ENCODE results near the gene TRIM10.
"Not testable (repeated sequence)": the region's sequence is repeated elsewhere in the genome, so short reads cannot be mapped to it uniquely, and the experiment has no call there.

TRIM10 gene

DNA sequence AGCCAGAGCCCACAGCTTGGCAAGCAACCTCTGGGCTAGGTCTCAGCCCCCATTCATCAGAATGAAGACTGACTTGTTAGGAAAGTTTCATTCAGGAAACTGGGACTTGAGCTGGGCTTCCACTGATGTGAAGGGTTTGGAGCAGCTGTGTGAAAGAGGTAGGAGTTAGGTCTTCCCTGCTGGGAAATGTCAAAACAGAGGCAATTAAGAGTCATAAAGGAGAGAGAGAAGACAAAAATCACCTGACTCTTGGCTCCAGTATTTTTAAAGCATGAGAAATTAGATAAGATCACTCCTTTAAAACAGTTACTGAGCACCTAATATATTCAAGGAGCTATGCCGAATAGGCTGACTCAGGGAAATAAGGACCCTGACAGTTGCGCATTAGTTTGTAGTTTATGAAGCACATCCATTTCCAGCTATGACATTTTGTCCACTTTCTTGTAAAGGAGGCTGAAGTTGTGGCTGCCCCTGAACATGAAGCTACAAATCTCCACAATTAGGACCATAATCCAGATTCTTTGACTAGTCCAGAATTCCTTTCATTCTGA lies 29.0 kb downstream of the TRIM10 start:
- DNase-seq, result no peak
- intact Hi-C loops (cut with DNase I), result loop anchor here (1.0 kb wide), 1 partner anchor 29 kb away; no protein-coding TSS in a partner anchor

GRCh38 chr6:30130887-30131862 lies 29.8 kb downstream of the TRIM10 start:
- intact Hi-C loops (cut with DNase I), result loop anchor here (1.0 kb wide), 1 partner anchor 28 kb away; no protein-coding TSS in a partner anchor
- DNase-seq, result peak in 6 of 10 donors; percentile 30 to 91 (median 48)

- intact Hi-C loops (cut with DNase I), result no loop called here
- no peak for DNase-seq
Observed at GRCh38 chr6:30130179-30130679, 30.8 kb downstream of the TRIM10 start.

- DNase-seq, result no peak
- intact Hi-C loops (cut with DNase I), result no loop called here
Observed at GRCh38 chr6:30129265-30130178, 31.5 kb downstream of the TRIM10 start.

- no peak for DNase-seq
- intact Hi-C loops (cut with DNase I), result no loop called here
Observed at GRCh38 chr6:30127238-30128093, 33.5 kb downstream of the TRIM10 start.

DNA sequence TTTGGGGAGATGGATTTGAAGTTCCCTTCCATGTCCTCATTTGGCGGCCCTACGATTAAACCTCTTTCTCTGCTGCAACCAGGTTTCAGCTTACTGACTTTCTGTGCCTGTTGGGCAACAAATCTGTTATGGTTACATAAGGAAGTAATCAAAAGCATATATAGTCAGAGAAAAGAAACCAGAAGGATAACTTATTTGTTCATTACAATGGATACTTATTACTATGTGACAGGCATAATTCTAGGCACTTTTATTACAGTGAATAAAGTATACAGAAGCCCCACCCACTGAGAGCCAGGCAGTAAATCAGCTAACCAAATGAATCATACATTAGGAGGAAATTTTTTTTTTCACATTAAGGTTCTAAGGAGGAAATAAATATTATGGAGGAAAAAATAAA lies 38.5 kb downstream of the TRIM10 start:
- intact Hi-C loops (cut with DNase I), result no loop called here
- DNase-seq, result no peak

DNA sequence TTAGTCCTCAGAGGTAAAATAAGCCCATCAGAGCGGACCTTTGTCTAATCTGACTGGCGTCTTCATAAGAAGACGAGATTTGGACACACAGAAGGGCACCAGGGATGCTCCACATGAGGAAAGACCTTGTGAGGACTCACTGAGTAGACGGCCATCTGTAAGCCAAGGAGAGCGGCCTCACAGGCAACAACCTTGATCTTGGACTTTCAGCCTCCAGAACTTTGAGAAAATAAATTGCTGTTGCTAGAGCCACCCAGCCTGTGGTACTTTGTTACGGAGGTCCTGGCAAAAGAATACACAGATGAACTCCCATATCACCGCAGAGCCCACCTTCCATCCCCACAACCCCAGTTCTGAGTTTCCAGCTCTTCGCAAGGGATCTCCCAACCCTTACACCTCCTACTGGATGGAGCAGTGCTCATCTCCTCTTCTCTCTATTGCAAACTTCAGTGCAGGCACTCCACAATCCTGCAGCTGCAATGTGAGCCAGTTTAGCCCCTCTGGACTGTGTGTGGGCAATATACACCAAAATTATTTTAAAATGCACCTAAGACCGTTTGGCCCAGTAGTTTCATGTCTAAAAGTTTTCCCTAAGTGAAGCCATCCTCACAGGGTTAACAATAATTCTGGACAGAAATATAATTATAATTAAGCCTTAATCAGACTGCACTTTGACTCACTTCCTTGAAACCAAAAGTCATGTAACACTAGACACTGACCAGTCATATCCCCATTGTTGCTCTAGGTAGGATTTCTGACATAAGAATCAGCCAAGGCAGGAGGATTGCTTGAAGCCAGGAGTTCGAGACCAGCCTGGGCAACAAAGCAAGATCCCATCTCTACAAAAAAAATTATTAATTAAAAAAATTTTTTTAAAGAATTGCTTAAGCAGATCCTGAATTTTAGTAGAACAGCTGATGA lies 39.3 kb downstream of the TRIM10 start:
- no peak for DNase-seq
- intact Hi-C loops (cut with DNase I), result no loop called here

DNA sequence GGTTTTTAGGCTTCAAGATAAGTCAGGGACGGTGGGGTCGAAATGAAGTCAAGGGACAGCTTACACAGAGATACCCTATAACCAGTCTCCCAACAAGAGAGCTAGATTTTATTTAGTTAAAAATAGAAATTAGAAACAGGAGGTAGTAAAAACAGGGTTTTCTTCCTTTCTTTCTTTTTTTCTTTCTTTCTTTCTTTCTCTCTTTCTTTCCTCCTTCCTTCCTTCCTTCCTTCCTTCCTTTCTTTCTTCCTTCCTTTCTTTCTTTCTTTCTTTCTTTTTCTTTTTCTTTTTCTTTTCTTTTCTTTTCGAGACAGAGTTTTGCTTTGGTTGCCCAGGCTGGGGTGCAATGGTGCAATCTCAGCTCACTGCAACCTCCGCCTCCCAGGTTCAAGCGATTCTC lies 42.3 kb downstream of the TRIM10 start:
- intact Hi-C loops (cut with DNase I); DNase-seq: not testable (repeated sequence)

DNA sequence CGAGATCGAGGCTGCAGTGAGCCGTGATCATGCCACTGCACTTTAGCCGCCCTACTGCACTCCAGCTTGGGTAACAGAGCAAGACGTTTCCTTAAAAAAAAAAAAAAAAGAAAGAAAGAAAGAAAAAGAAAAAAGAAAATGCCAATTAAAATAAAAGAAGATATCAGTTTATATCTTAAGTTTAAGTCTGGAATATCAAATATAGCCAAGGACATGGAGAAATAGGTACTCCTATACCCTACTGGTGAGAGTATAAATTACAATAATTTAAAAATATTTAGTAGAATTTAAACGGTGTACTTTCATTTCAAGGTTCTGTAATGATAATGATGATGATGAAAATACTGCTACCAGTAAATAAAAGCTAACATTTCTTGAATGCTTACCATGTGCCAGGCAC lies 44.3 kb downstream of the TRIM10 start:
- no peak for DNase-seq
- intact Hi-C loops (cut with DNase I), result no loop called here

DNA sequence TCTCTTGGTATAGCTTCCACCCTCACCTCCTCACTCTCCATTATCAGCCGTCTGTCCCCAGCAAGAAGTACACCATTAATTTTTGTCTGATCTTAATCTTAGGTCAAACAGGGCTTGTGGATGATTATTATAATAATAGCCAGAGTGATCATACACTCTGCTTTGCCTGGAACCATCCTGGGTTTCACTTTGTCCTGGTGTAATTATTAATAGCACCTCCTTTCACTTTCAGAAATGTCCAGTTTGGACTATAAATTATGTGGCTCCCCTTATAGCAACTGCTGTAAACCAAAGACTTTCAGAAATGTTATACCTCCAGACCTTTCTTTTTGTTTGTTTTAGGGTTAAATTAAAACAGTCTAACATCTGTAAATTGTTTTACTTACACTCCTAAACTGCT lies 47.2 kb downstream of the TRIM10 start:
- DNase-seq, result no peak
- intact Hi-C loops (cut with DNase I), result no loop called here

DNA sequence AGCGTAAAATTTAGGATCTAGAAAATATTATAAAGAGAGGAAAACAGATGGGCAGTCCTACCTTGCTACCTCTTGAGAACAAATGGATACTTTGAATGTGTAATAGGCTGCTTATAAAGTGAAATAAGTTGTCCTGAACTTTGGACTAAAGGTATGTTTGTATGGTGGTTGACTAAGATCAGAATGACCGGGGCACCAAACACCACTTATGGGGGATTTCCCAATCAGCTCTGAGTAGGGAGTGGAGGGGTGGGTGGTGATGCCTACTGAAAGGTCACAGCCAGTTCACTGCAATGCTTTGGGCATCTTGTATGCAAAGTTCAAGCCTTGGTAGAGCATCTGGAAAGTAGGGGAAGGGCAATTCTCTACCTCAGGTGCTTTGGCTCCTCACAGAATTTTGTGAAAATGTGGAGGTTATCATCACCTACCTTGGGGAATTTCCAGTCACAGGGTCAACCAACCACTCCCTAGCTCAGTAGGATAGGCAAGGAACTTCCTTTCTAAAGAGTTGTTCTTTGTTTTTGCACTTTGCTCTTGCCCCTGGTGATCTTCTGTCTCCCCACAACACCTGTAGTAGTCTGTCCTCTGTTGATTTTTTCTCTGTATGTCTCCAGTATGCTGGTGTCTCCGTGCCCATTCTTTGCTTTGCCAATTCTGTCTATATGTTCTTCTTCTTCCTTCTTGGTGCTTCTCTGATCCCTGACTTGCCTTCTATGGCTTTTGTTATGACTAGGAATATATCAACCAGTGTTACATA lies 47.8 kb downstream of the TRIM10 start, which contains the start of gene TRIM31:
TRIM31 (minus strand) TSS at position 88 of the 757 bp plus-strand sequence. CDS start 285 bp downstream, outside the sequence.
- no peak for DNase-seq
- intact Hi-C loops (cut with DNase I), result no loop called here

GRCh38 chr6:30112402-30112994 lies 48.5 kb downstream of the TRIM10 start:
- DNase-seq, result no peak

GRCh38 chr6:30111266-30111856 lies 49.6 kb downstream of the TRIM10 start:
- DNase-seq, result no peak
- intact Hi-C loops (cut with DNase I), result no loop called here

More at GRCh38 chr6:30112402-30112994, 48.5 kb downstream of the TRIM10 start:
- intact Hi-C loops (cut with DNase I), result no loop called here

- DNase-seq, result no peak
- intact Hi-C loops (cut with DNase I), result loop anchor here (10.0 kb wide), 2 partner anchors 70 to 110 kb away; partner anchors contain the start of gene TRIM26
Observed at GRCh38 chr6:30104661-30105060, 56.4 kb downstream of the TRIM10 start.

DNA sequence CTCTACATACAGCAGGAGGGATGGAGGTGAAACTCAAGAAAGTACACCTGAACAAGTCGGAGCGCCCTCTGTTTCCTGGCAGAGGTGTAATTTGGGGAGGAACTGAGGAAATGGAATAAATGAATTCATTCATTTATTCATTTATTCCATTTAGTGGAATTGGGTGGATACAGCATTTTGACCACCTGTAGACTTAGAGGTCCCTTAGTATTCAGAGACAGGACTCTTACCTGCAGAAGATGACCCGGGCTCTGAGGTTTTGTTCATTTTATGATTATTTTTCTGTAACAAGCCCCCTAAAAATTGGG lies 57.2 kb downstream of the TRIM10 start:
- no peak for DNase-seq
- intact Hi-C loops (cut with DNase I), result loop anchor here (1.0 to 10.0 kb wide), 4 partner anchors 27 to 111 kb away; partner anchors contain the start of genes PPP1R11 and TRIM26

- peak; percentile 56 to 96 (median 82) for DNase-seq
- intact Hi-C loops (cut with DNase I), result loop anchor here (1.0 to 10.0 kb wide), 4 partner anchors 28 to 112 kb away; partner anchors contain the start of genes PPP1R11 and TRIM26
Observed at GRCh38 chr6:30102970-30103871, 57.8 kb downstream of the TRIM10 start.

Measured in posterior cingulate gyrus (tissue), 11 donors.